Esophagus muscularis mucosa (tissue), 3 donors: Measurements from ENCODE around the gene SIPA1L3.

Experiments used
- EP300 ChIP-seq: sonication (generic); formaldehyde crosslinking; IDR thresholded peaks from one replicate; pipeline ENCODE4 v1.6.1; 2017; ENCODE audit warnings: antibody characterized with exemption
- TF ChIP-seq, protein P1 (sequence below), 3 experiments: fragments of 200-600 bp in 2 of 3; fragments of 450-650 bp in 1 of 3; sonication (generic) in 2 of 3; IDR thresholded peaks; one replicate each; pipeline ENCODE4 v1.5.1; 2017 to 2019; ENCODE audit warnings: antibody characterized with exemption in 3 of 3, mild to moderate bottlenecking in 2 of 3, moderate library complexity in 1 of 3

DNA sequence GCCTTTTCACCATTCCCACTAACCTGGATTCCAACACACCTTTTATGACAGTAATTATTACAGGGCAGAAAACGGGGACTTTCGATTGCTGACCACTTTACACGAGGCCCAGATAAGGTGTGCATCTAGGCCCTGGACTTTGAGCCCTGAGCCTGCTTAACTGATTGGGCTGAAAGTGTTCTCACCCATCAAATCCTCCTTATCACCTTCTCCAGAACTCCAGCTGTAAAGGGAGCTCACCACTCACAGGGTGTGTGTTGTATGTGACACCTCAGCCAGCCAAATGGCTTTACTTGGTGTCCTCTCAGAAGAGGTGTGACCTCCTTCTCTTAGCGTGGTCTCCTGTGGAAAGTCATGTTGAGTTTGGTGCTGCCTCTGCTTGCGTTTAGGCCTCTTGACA is 36.5 kb downstream of the SIPA1L3 start:
- TF ChIP-seq, protein P1, sequence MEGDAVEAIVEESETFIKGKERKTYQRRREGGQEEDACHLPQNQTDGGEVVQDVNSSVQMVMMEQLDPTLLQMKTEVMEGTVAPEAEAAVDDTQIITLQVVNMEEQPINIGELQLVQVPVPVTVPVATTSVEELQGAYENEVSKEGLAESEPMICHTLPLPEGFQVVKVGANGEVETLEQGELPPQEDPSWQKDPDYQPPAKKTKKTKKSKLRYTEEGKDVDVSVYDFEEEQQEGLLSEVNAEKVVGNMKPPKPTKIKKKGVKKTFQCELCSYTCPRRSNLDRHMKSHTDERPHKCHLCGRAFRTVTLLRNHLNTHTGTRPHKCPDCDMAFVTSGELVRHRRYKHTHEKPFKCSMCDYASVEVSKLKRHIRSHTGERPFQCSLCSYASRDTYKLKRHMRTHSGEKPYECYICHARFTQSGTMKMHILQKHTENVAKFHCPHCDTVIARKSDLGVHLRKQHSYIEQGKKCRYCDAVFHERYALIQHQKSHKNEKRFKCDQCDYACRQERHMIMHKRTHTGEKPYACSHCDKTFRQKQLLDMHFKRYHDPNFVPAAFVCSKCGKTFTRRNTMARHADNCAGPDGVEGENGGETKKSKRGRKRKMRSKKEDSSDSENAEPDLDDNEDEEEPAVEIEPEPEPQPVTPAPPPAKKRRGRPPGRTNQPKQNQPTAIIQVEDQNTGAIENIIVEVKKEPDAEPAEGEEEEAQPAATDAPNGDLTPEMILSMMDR (IDR thresholded peaks at IDR 0.05) = no peak
- TF ChIP-seq EP300 = no peak
